ENCODE results near the gene PKN3. TPM values are rescaled to one million over a fixed set of nuclear protein-coding genes. Genes with fewer than 3 reads are reported as not detected.
"Not testable (repeated sequence)": the region's sequence is repeated elsewhere in the genome, so short reads cannot be mapped to it uniquely, and the experiment has no call there.

PKN3 gene
- total RNA-seq, 4 donors from 2014 or later = 1.9 to 20.1 (median 5.8) TPM

DNA sequence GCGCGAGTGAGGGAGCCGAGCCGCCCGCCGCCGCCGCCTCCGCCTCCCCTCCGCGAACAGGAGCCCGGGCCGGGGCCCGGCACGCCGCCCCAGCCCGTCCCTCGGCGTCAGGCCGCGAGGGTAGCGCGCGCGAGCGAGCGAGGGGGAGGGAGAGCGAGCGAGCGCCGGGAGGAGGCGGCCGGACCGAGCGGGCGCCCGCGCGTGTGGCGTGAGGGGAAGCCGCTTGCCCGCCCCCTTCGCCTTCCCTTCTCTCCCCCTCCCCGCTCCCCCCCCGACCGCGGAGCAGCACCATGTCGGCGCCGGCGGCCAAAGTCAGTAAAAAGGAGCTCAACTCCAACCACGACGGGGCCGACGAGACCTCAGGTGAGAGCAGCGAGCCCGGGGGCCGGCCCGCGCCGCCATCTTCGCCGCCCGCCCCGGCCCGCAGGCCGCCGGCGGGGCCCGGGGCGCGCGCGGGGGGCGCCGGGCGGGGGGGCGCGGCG lies 13.0 kb upstream of the PKN3 start:
- peak overlapping the region; percentile 95 to 99 (median 98) for H3K27ac ChIP-seq
- intact Hi-C loops (cut with DNase I; ENCODE audit: low total_unique reads) = loop anchor here (2.0 kb wide), 1 partner anchor 33 kb away; the partner anchor contains the start of gene DYNC2I2
- no peak for TF ChIP-seq POLR2A (IDR thresholded peaks at IDR 0.05)
- no peak for TF ChIP-seq EP300 (IDR thresholded peaks at IDR 0.05; ENCODE audit: low read depth)
- TF ChIP-seq, protein P1, sequence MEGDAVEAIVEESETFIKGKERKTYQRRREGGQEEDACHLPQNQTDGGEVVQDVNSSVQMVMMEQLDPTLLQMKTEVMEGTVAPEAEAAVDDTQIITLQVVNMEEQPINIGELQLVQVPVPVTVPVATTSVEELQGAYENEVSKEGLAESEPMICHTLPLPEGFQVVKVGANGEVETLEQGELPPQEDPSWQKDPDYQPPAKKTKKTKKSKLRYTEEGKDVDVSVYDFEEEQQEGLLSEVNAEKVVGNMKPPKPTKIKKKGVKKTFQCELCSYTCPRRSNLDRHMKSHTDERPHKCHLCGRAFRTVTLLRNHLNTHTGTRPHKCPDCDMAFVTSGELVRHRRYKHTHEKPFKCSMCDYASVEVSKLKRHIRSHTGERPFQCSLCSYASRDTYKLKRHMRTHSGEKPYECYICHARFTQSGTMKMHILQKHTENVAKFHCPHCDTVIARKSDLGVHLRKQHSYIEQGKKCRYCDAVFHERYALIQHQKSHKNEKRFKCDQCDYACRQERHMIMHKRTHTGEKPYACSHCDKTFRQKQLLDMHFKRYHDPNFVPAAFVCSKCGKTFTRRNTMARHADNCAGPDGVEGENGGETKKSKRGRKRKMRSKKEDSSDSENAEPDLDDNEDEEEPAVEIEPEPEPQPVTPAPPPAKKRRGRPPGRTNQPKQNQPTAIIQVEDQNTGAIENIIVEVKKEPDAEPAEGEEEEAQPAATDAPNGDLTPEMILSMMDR (IDR thresholded peaks at IDR 0.05) = no peak
- no peak for TF ChIP-seq POLR2AphosphoS5 (IDR thresholded peaks at IDR 0.05)
- DNase-seq = no peak
- in situ Hi-C loops (cut with MboI; ENCODE audit: low pct_ligation_motif_present in 1 of 4, low pct_unique_long_range_greater_than_20kb in 1 of 4, low sequenced_read_pairs in 3 of 4) = no loop called here
- peaks cover 26 to 49% (median 39%) of the 10 kb centered on the region in 4 donors for H3K4me1 ChIP-seq
- WGBS, 2 donors (ENCODE audit: low coverage in 1 of 2) = 0% methylated on average over 37 of the region's 80 CpGs; no CpG with 5 or more reads in 1 of the 2 donors
- H3K9me3 ChIP-seq = no peaks in the 10 kb centered on the region
- no peaks in the 10 kb centered on the region for H3K27me3 ChIP-seq
- peaks cover 0 to 25% (median 12%) of the 10 kb centered on the region in 4 donors for H3K36me3 ChIP-seq
- peak overlapping the region; percentile 85 to 97 (median 94) for H3K4me3 ChIP-seq

DNA sequence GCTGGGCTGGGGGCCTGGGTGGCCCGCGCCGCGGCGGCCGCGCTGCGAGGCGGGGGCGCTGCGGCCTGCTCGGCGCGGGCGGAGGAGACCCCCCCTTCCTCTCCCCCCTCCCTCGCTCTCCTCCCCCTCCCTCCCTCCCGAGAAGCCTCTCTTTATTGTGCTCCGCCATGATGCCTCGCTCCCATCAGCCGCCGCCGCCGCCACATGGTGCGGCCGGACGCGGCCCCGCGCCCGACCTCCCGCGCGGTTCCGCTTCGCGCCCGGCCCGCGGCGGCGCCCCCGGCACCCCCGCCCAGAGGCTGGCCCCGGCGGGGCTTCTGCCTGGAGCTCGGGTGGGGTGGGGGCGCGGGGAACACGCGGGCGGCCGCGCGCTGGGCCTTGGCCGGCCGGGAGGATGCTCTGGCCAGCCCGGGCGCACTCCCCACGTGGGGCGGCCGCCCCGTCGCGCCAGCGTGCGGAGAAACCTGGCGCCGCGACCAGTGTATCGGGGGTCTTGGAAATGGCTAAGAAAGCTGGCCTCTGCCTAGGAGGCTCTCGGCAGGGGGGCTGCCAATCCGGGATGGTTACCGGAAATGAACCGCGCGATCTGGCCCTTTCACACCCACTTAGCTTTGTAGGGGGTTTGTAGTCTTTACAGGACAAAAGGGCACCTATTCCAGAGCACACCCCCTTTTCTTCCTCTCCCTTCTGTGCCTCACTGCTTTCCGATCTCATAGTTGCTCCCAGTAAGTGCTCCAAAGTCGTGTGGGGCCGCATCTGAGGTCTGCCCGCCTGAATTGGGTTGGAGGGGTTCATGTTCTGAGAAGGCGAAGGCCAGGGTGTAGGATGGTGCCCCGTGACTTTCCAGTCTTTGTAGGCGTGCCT lies 12.3 kb upstream of the PKN3 start:
- Histone ChIP-seq H3K27me3 (no peaks in the 10 kb centered on the region), H3K4me3 (peak overlapping the region; percentile 73 to 97 (median 84)), H3K9me3 (no peaks in the 10 kb centered on the region), H3K4me1 (peaks cover 22 to 42% (median 33%) of the 10 kb centered on the region in 4 donors), H3K36me3 (peaks cover 0 to 30% (median 13%) of the 10 kb centered on the region in 4 donors), H3K27ac (peak overlapping the region; percentile 80 to 97 (median 83))
- peak; percentile 46 for DNase-seq
- in situ Hi-C loops (cut with MboI; ENCODE audit: low pct_ligation_motif_present in 1 of 4, low pct_unique_long_range_greater_than_20kb in 1 of 4, low sequenced_read_pairs in 3 of 4) (no loop called here), intact Hi-C loops (cut with DNase I; ENCODE audit: low total_unique reads) (loop anchor here (2.0 kb wide), 1 partner anchor 33 kb away; the partner anchor contains the start of gene DYNC2I2)
- WGBS, 2 donors (ENCODE audit: low coverage in 1 of 2) = 0% methylated on average over 54 of the region's 83 CpGs; no CpG with 5 or more reads in 1 of the 2 donors
- no peak for TF ChIP-seq EP300 (IDR thresholded peaks at IDR 0.05; ENCODE audit: low read depth)
- no peak for TF ChIP-seq POLR2AphosphoS5 (IDR thresholded peaks at IDR 0.05)
- TF ChIP-seq POLR2A (IDR thresholded peaks at IDR 0.05) = no peak
- TF ChIP-seq, protein P1 (IDR thresholded peaks at IDR 0.05) = no peak

DNA sequence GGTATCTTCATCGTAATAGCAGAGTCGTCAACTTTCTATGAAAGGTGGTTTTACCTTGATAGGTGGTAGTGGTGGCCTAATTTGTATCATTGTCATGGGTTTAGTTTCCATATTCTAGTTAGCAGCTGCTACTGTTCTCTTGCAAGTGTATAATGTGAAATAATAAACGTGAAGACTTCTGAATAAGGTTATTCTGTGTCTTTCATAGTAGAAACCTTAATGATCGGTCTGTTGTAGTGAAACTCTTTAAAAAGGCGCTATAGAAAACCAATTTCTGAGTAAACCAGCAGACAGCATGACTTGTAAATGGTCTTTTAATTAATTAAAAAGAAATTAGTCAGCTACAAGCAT lies 11.6 kb upstream of the PKN3 start:
- no peaks in the 10 kb centered on the region for H3K27me3 ChIP-seq
- peaks cover 0 to 30% (median 15%) of the 10 kb centered on the region in 4 donors for H3K36me3 ChIP-seq
- intact Hi-C loops (cut with DNase I; ENCODE audit: low total_unique reads) = no loop called here
- no peak for DNase-seq
- peak overlapping the region; percentile 73 to 97 (median 84) for H3K4me3 ChIP-seq
- TF ChIP-seq, protein P1 (IDR thresholded peaks at IDR 0.05) = no peak
- TF ChIP-seq POLR2A (IDR thresholded peaks at IDR 0.05) (no peak), EP300 (IDR thresholded peaks at IDR 0.05; ENCODE audit: low read depth) (no peak), POLR2AphosphoS5 (IDR thresholded peaks at IDR 0.05) (no peak)
- no peaks in the 10 kb centered on the region for H3K9me3 ChIP-seq
- H3K4me1 ChIP-seq = peaks cover 20 to 36% (median 27%) of the 10 kb centered on the region in 4 donors
- 6 to 15% methylated on average over 3 to 5 of the region's 5 CpGs for WGBS, 2 donors (ENCODE audit: low coverage in 1 of 2)
- in situ Hi-C loops (cut with MboI; ENCODE audit: low pct_ligation_motif_present in 1 of 4, low pct_unique_long_range_greater_than_20kb in 1 of 4, low sequenced_read_pairs in 3 of 4) = no loop called here
- peak overlapping the region; percentile 80 to 97 (median 83) for H3K27ac ChIP-seq

DNA sequence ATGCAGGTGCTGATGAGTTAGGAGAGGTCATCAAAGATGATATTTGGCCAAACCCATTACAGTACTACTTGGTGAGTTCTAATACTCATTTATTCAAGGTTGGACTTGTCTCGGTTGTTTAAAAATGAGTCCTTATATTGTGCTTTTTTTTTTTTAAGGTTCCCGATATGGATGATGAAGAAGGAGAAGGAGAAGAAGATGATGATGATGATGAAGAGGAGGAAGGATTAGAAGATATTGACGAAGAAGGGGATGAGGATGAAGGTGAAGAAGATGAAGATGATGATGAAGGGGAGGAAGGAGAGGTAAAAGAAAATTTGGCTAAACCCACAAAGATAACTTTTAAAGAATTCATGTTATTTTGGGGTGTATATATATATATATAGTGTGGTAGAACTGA lies 8.6 kb upstream of the PKN3 start:
- Histone ChIP-seq H3K36me3 (peaks cover 0 to 35% (median 15%) of the 10 kb centered on the region in 4 donors), H3K4me1 (peaks cover 8 to 12% (median 10%) of the 10 kb centered on the region in 4 donors)
- in situ Hi-C loops (cut with MboI; ENCODE audit: low pct_ligation_motif_present in 1 of 4, low pct_unique_long_range_greater_than_20kb in 1 of 4, low sequenced_read_pairs in 3 of 4); H3K27ac ChIP-seq; H3K27me3 ChIP-seq; intact Hi-C loops (cut with DNase I; ENCODE audit: low total_unique reads); H3K9me3 ChIP-seq; H3K4me3 ChIP-seq; DNase-seq: not testable (repeated sequence)
- WGBS, 2 donors (ENCODE audit: low coverage in 1 of 2) = 82 to 85% methylated on average over 3 of the region's 3 CpGs
